H1 (cell line): ENCODE data around the gene ZBTB49. TPM values are rescaled to one million over a fixed set of nuclear protein-coding genes. Genes with fewer than 3 reads are reported as not detected.

Experiments used
- CBX8 ChIP-seq: fragments of 300-800, 300-1000 bp; sonication (generic); IDR thresholded peaks from 2 replicates; pipeline ENCODE4 v1.7.1; 2016; ENCODE audit warnings: low read depth, low read length, borderline replicate concordance
- CHD2 ChIP-seq: IDR thresholded peaks from 2 replicates; pipeline ENCODE4 v1.6.1; 2012; ENCODE audit warnings: low read length, improper control_type of control experiment
- FOSL1 ChIP-seq: IDR thresholded peaks from 2 replicates; pipeline ENCODE4 v1.6.1; 2011; ENCODE audit warnings: mild to moderate bottlenecking, low read depth, low read length, moderate library complexity; ENCODE audit not compliant: insufficient read depth
- PHF8 ChIP-seq: fragments of 200-600 bp; sonication (generic); conservative IDR thresholded peaks from 2 replicates; pipeline ENCODE4 v1.7.1; 2012; ENCODE audit warnings: low read depth, mild to moderate bottlenecking, inconsistent platforms, low read length, moderate library complexity
- polyA plus RNA-seq, 7 experiments: library from polyadenylated mRNA; depleted of rRNA in 3 of 7; stranded (reverse) in 5 of 7; unstranded in 2 of 7; fragments of >200 nt in 5 of 7; fragments of 200-250 nt in 2 of 7; gene quantifications; 1 replicate in 5 of 7; 2 replicates in 1 of 7; 4 replicates in 1 of 7; pipeline versions ENCODE4 v1.2.1 to v1.2.3, GENCODE V29; 2011 to 2013; ENCODE audit warnings: missing spikeins in 2 of 7, mixed read lengths in 2 of 7
- total RNA-seq: library from RNA; stranded (reverse); fragmentation: NEBNext Ultra II Directional; extraction: Animal tissue kit (Norgen Biotek cat#: 25700); gene quantifications from 2 replicates; pipeline ENCODE4 v1.2.1, GENCODE V29; 2021

ZBTB49 gene
- total and polyA plus RNA-seq, 2 of the 8 experiments (the other 6 are each of a cell fraction or from before 2014, with no cell fraction given): 4.2 to 6.8 TPM

DNA sequence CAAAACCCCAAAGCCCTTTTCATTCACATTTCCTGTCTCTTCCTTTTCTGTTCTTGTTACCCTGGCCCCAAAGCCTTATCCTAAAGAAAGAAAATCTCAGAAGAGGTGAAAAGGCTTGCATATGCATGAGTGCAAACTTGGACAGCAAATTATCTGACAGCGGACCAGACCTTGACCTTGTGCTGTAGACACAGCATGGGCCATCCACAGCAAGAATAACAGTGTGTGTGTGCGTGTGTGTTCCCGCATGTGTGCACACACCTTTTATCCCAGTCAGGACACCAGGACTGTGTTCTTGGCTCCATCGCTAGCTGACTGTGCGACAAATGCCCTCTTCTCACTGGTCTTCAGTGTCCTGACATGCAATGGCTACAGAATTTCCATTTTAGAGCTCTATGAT, 35.3 kb downstream of the ZBTB49 start (continued):
- TF ChIP-seq CBX8: no peak
- TF ChIP-seq CHD2: no peak
- no peak for TF ChIP-seq PHF8
- no peak for TF ChIP-seq FOSL1
